Nucleus accumbens (tissue), 56 donors: ENCODE results near the gene NAPEPLD.
"Not testable (repeated sequence)": the region's sequence is repeated elsewhere in the genome, so short reads cannot be mapped to it uniquely, and the experiment has no call there.

Experiments used
- DNase-seq, 56 donors: peaks; one replicate each; lab custom pipeline; 2025; lab: John Stamatoyannopoulos, UW

The NAPEPLD gene

DNA sequence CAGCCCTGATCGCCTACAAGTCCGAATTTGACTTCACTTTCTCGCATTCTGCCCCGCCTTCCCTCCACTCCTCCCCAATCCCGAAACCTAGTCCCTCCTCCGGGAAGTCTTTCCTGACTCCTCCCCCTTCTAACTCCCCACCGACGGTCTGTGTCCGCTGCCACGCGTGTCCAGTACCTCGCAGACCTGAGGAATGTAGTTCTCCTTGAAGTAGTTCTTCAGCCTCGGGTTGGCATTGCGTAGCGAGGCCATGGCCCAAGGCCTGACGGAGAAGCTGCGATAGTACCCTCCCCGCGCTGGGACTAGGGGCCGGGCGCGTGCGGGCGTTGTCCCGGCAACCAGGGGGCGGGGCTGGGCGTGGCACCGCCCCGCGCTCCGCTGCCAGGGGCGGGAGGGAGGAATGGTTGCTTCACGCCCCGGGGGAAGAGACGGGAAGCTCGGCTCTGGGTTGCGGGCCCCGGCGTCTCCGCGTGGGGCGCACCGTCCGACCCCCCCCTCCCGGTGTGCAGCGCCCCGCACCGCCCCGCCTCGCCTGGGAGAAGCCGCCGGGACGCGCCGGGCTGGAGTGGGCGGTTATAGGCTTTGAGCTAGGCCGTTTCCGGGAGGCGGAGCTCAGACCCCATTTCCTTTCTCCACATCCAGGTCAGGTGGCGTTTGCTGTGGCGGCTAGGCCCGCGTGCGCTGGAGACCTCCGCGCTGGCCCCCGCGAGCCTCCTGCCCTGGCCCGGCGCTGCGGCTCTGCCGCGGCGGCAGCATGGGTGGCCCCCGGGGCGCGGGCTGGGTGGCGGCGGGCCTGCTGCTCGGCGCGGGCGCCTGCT, 74.2 kb downstream of the NAPEPLD start, which contains the start of the genes ARMC10 and FBXL13:
ARMC10 (plus strand) TSS at position 622 of the 818 bp plus-strand sequence; CDS start at position 755, 133 bp downstream.
FBXL13 (minus strand) TSS at position 278 of the 818 bp plus-strand sequence.
- peak; percentile 70 to 99 (median 94) for DNase-seq

DNA sequence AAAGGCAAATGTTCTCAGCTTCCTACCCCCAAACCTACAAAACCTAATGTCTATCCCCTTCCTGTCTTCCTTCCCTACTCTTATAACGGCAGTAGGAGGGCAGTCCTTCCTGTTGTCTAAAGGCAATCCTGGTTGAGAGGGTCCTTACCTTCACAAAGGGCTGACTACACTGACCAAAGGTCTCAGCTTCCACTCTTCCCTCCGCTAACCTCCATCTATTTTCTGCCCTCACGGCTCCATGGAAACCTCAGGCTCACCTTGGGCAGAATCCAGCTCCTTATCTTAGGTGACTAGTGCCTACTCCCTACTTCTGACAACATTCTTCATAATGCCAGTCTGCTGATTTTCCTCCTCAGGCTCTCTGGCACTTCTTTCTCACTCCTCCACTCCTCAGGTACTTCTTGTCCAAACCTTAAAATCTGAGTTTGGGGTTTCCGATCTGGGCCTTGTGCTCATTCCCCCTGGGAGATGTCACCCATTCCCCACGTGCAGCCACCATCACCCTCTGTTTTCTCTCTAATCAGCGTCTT, 74.8 kb downstream of the NAPEPLD start:
- no peak for DNase-seq

GRCh38 chr7:103071000-103071399, 77.9 kb downstream of the NAPEPLD start:
- DNase-seq = no peak

GRCh38 chr7:103068414-103069403, 80.2 kb downstream of the NAPEPLD start:
- no peak for DNase-seq

- peak in 3 of 56 donors; percentile 2 to 16 (median 5) for DNase-seq
These were observed 83.2 kb downstream of the NAPEPLD start for GRCh38 chr7:103065667-103066066.

GRCh38 chr7:103063895-103064294, 85.0 kb downstream of the NAPEPLD start:
- no peak for DNase-seq

GRCh38 chr7:103059471-103059870, 89.4 kb downstream of the NAPEPLD start:
- DNase-seq = no peak

DNA sequence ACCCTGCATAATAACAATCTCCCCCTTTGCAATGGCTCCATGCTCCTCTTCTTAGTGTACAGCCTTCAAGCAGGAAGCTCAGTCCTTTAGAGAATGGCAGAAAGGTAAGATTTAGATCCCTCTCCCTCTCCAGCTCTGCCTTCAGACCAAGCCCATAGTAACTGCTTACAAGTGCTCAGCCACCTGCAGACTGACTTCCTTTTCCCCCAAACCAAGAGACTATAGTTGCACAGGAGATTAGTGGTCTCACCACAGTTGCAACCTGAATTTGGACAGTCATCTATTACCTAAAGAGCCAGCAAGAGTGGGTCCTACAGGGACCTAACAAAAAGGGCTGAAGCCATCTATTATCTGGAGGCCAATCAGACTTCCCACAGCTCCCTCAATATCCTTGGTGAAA, 90.8 kb downstream of the NAPEPLD start:
- DNase-seq = no peak

- not testable (repeated sequence) for DNase-seq
These were observed 92.9 kb downstream of the NAPEPLD start for GRCh38 chr7:103056006-103056405.

DNA sequence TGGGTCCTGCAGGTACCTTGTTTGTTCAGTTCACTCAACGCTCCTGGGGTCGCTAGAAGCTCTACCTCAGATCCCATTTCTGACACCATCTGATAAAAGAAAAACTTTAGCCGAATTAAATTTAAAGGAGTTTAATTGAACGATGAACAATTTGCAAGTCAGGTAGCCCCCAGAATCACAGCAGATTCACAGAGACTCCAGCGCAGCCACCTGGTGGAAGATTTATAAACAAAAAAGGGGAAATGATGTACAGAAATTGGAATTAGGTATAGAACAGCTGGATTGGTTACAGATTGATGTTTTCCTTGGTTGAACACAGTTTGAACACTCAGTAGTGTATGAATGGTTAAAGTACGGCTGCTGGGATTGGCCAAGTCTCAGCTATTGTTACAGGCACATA, 97.4 kb downstream of the NAPEPLD start:
- DNase-seq = no peak
